ENCODE data around the gene ITGA3. TPM values are rescaled to one million over a fixed set of nuclear protein-coding genes. Genes with fewer than 3 reads are reported as not detected.
A peak's percentile ranks its signal among the peaks of the same experiment; 100 is the strongest.

Gene ITGA3
- polyA plus RNA-seq, 1 of the 3 experiments (the other 2 are of a cell fraction) = 766 TPM

DNA sequence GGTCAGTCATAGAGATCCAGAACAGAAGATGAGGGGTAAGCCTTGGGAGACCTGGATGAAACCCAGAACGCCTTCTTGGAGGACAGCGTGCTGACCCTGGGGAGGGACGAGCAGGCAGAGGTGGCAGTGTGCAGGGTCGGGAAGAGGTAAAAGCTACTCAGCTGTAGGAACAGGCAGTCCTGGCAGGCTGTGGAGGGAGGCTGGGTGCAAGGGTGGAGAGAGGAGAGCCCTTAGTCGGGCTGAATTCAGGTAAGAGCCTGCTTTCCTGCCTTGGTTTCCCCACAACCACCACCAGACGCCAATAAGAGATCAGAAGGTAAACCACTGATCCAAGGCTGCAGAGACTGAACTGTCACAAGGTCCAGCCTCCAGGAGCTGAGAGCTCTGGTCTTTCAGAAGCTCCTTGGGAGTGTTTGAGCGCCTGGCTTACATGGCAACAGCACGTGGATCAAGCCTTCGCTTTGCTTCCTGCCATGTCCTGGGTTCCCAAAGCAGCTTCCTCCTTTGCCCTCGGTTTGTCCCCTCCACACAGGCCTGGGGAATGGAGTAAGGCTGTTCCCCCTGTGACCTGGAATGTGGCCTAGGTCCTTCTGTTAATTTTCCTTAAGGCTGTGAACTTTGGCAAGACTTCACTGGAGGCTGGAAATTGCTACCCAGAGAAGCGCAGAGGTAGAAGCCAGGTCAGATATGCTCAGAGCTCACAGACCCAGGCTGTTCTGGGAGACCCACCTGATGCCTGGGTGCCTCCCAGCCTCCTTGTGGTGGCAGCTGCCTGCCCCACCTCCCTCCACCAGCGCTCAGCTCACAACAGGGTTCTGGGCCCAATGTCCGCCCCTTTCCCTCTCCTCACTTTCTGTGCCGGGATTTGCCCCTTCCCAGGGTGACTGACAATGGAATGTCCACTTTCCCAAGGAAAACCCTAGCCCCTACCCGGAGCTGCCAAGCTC, 35.3 kb downstream of the ITGA3 start:
- peaks cover 3 to 11% of the 10 kb centered on the region in 2 experiments; a peak in 1 of 4 replicates for H3K4me1 ChIP-seq (ENCODE audit: control insufficient read depth in 1 of 2, insufficient read depth in 2 of 2, low read depth in 1 of 2, low read length in 1 of 2)
- H2AFZ ChIP-seq (ENCODE audit: low read depth) = no peak overlapping the region
- no peak for DNase-seq
- H3K4me2 ChIP-seq = no peak overlapping the region
- no peaks in the 10 kb centered on the region for H3K27me3 ChIP-seq (ENCODE audit: insufficient read depth)
- 77% methylated on average over 14 of the region's 15 CpGs for WGBS (ENCODE audit: low lambda C conversion rate)
- H3K4me3 ChIP-seq (ENCODE audit: low read depth in 2 of 2, low read length in 1 of 2) = no peak overlapping the region
- no peaks in the 10 kb centered on the region for H3K9me3 ChIP-seq
- CTCF ChIA-PET = interaction anchor here (0.6 to 15.0 kb wide), 19 partner anchors 11 to 211 kb away, joined by 3 to 297 read pairs (median 4); no protein-coding TSS in a partner anchor
- H3F3A ChIP-seq (replicated peaks; ENCODE audit: insufficient read depth) = peaks cover 93% of the 10 kb centered on the region
- TF ChIP-seq YY1 (IDR thresholded peaks at IDR 0.05; ENCODE audit: low read depth) = no peak
- peak; percentile 3; the same call in 1 of the 2 replicates for TF ChIP-seq POLR2AphosphoS5 (IDR thresholded peaks at IDR 0.05; ENCODE audit: low read depth, low read length)
- TF ChIP-seq JUND (IDR thresholded peaks at IDR 0.05) = 0 out of 2 replicates have a peak, but pooled peaks have one; percentile 22
- POLR2A ChIA-PET = interaction anchor here (2.4 kb wide), 1 partner anchor 70 kb away, joined by 8 read pairs; no protein-coding TSS in a partner anchor
- H3K9me2 ChIP-seq = no peaks in the 10 kb centered on the region
- peak overlapping the region in 1 of 2 experiments; percentile 64; a peak in 2 of 4 replicates for H3K27ac ChIP-seq (ENCODE audit: low read depth in 2 of 2, low read length in 1 of 2)
- H3K79me2 ChIP-seq (ENCODE audit: insufficient read depth) = peaks cover 25% of the 10 kb centered on the region
- H4K20me1 ChIP-seq (ENCODE audit: insufficient read depth) = peaks cover 70% of the 10 kb centered on the region
- H3K36me3 ChIP-seq (replicated peaks in 1 of 2; ENCODE audit: control insufficient read depth in 1 of 2, insufficient read depth in 2 of 2, low read length in 1 of 2) = peaks cover 42 to 51% of the 10 kb centered on the region in 2 experiments
- H3K9ac ChIP-seq = no peak overlapping the region

DNA sequence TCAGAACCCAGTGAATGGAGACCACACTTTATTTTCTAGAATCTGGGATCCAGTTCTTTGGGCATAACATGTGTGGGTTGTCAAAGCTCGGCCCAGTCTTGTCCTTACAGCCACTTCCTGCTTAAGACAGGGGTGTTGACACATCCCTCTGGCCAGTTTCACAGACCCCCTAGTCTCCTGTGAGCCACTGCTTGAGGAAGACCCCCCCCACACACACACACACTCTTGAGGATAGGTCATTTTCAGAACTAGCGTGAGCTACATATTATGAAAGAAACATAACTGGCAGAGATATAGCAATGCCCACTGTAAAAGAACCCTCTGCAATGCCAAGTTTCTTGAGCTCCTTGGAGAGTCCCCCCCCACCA, 36.0 kb downstream of the ITGA3 start:
- peaks cover 19% of the 10 kb centered on the region for H3K79me2 ChIP-seq (ENCODE audit: insufficient read depth)
- no peaks in the 10 kb centered on the region for H3K27me3 ChIP-seq (ENCODE audit: insufficient read depth)
- H3K4me2 ChIP-seq = no peak overlapping the region
- peak overlapping the region in 1 of 2 experiments; percentile 64; a peak in 2 of 4 replicates for H3K27ac ChIP-seq (ENCODE audit: low read depth in 2 of 2, low read length in 1 of 2)
- H3K9me2 ChIP-seq = no peaks in the 10 kb centered on the region
- peaks cover 65% of the 10 kb centered on the region for H4K20me1 ChIP-seq (ENCODE audit: insufficient read depth)
- WGBS (ENCODE audit: low lambda C conversion rate) = 93% methylated on average over 2 of the region's 2 CpGs
- DNase-seq = no peak
- H3K9ac ChIP-seq = no peak overlapping the region
- peaks cover 42 to 45% of the 10 kb centered on the region in 2 experiments for H3K36me3 ChIP-seq (replicated peaks in 1 of 2; ENCODE audit: control insufficient read depth in 1 of 2, insufficient read depth in 2 of 2, low read length in 1 of 2)
- H3K9me3 ChIP-seq = no peaks in the 10 kb centered on the region
- H3K4me1 ChIP-seq (ENCODE audit: control insufficient read depth in 1 of 2, insufficient read depth in 2 of 2, low read depth in 1 of 2, low read length in 1 of 2) = peaks cover 3 to 18% of the 10 kb centered on the region in 2 experiments; a peak in 1 of 4 replicates
- H2AFZ ChIP-seq (ENCODE audit: low read depth) = no peak overlapping the region
- no peak for TF ChIP-seq FOXM1 (IDR thresholded peaks at IDR 0.05; ENCODE audit: low read depth)
- TF ChIP-seq JUND (IDR thresholded peaks at IDR 0.05) = no peak
- no peak for TF ChIP-seq RXRA (IDR thresholded peaks at IDR 0.05; ENCODE audit: borderline replicate concordance, low read depth)
- no peak for TF ChIP-seq GABPA (IDR thresholded peaks at IDR 0.05; ENCODE audit: low read depth)
- no peak for TF ChIP-seq NFIC (IDR thresholded peaks at IDR 0.05; ENCODE audit: borderline replicate concordance)
- TF ChIP-seq RAD21 (IDR thresholded peaks at IDR 0.05; ENCODE audit: low read length) = no peak
- TF ChIP-seq ELF1 (IDR thresholded peaks at IDR 0.05) = no peak
- no peak for TF ChIP-seq MXI1 (IDR thresholded peaks at IDR 0.05; ENCODE audit: low read depth, low read length)
- TF ChIP-seq FOXJ3 (CRISPR knock-in tag; IDR thresholded peaks at IDR 0.05) = no peak
- TF ChIP-seq EZH2phosphoT487 (IDR thresholded peaks at IDR 0.05; ENCODE audit: borderline replicate concordance, low read depth) = no peak
- TF ChIP-seq, protein P1, sequence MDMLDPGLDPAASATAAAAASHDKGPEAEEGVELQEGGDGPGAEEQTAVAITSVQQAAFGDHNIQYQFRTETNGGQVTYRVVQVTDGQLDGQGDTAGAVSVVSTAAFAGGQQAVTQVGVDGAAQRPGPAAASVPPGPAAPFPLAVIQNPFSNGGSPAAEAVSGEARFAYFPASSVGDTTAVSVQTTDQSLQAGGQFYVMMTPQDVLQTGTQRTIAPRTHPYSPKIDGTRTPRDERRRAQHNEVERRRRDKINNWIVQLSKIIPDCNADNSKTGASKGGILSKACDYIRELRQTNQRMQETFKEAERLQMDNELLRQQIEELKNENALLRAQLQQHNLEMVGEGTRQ (IDR thresholded peaks at IDR 0.05; ENCODE audit: borderline replicate concordance, low read depth, low read length) = no peak
- TF ChIP-seq SIN3A (IDR thresholded peaks at IDR 0.05; ENCODE audit: borderline replicate concordance, low read depth, low read length) = no peak
- no peak for TF ChIP-seq EP300 (IDR thresholded peaks at IDR 0.05; ENCODE audit: borderline replicate concordance in 1 of 2, low read depth in 1 of 2, low read length in 1 of 2)
- TF ChIP-seq, protein P2, sequence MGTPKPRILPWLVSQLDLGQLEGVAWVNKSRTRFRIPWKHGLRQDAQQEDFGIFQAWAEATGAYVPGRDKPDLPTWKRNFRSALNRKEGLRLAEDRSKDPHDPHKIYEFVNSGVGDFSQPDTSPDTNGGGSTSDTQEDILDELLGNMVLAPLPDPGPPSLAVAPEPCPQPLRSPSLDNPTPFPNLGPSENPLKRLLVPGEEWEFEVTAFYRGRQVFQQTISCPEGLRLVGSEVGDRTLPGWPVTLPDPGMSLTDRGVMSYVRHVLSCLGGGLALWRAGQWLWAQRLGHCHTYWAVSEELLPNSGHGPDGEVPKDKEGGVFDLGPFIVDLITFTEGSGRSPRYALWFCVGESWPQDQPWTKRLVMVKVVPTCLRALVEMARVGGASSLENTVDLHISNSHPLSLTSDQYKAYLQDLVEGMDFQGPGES (IDR thresholded peaks at IDR 0.05; ENCODE audit: low read depth, low read length) = no peak
- no peak; the same call in 1 of the 2 replicates for TF ChIP-seq POLR2AphosphoS5 (IDR thresholded peaks at IDR 0.05; ENCODE audit: low read depth, low read length)
- TF ChIP-seq, protein P3, sequence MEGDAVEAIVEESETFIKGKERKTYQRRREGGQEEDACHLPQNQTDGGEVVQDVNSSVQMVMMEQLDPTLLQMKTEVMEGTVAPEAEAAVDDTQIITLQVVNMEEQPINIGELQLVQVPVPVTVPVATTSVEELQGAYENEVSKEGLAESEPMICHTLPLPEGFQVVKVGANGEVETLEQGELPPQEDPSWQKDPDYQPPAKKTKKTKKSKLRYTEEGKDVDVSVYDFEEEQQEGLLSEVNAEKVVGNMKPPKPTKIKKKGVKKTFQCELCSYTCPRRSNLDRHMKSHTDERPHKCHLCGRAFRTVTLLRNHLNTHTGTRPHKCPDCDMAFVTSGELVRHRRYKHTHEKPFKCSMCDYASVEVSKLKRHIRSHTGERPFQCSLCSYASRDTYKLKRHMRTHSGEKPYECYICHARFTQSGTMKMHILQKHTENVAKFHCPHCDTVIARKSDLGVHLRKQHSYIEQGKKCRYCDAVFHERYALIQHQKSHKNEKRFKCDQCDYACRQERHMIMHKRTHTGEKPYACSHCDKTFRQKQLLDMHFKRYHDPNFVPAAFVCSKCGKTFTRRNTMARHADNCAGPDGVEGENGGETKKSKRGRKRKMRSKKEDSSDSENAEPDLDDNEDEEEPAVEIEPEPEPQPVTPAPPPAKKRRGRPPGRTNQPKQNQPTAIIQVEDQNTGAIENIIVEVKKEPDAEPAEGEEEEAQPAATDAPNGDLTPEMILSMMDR (IDR thresholded peaks at IDR 0.05) = no peak
- TF ChIP-seq YY1 (IDR thresholded peaks at IDR 0.05; ENCODE audit: low read depth) = no peak
- TF ChIP-seq, protein P4, sequence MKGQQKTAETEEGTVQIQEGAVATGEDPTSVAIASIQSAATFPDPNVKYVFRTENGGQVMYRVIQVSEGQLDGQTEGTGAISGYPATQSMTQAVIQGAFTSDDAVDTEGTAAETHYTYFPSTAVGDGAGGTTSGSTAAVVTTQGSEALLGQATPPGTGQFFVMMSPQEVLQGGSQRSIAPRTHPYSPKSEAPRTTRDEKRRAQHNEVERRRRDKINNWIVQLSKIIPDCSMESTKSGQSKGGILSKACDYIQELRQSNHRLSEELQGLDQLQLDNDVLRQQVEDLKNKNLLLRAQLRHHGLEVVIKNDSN (IDR thresholded peaks at IDR 0.05; ENCODE audit: borderline replicate concordance, low read depth) = no peak
- TF ChIP-seq NRF1 (IDR thresholded peaks at IDR 0.05; ENCODE audit: low read depth, low read length) = no peak
- TF ChIP-seq MEF2A (IDR thresholded peaks at IDR 0.05; ENCODE audit: borderline replicate concordance, low read depth) = no peak
- no peak overlapping the region for H3K4me3 ChIP-seq (ENCODE audit: low read depth in 2 of 2, low read length in 1 of 2)
- CTCF ChIA-PET = interaction anchor here (0.6 to 15.0 kb wide), 22 partner anchors 11 to 232 kb away, joined by 3 to 297 read pairs (median 4); no protein-coding TSS in a partner anchor
- POLR2A ChIA-PET = interaction anchor here (2.4 kb wide), 1 partner anchor 69 kb away, joined by 8 read pairs; no protein-coding TSS in a partner anchor
- H3F3A ChIP-seq (replicated peaks; ENCODE audit: insufficient read depth) = peaks cover 86% of the 10 kb centered on the region
